GM18517 (cell line): ENCODE measurements around the gene TNS3.

Source experiments
- ATAC-seq: cut with Tn5 transposase; IDR thresholded peaks from one replicate; pipeline ENCODE4 v1.9.1; 2021; ENCODE audit warnings: mild to moderate bottlenecking, moderate library complexity; ENCODE audit not compliant: unreplicated experiment

Gene TNS3

GRCh38 chr7:47565640-47566250, 16.2 kb downstream of the TNS3 start:
- no peak for ATAC-seq

- ATAC-seq = no peak
Measured at GRCh38 chr7:47563521-47563920, 18.4 kb downstream of the TNS3 start.

- no peak for ATAC-seq
Measured at GRCh38 chr7:47561715-47562446, 20.0 kb downstream of the TNS3 start.

- ATAC-seq = no peak
Measured at GRCh38 chr7:47559306-47560220, 22.3 kb downstream of the TNS3 start.

GRCh38 chr7:47557694-47558670, 23.9 kb downstream of the TNS3 start:
- no peak for ATAC-seq

GRCh38 chr7:47557317-47557693, 24.6 kb downstream of the TNS3 start:
- no peak for ATAC-seq

DNA sequence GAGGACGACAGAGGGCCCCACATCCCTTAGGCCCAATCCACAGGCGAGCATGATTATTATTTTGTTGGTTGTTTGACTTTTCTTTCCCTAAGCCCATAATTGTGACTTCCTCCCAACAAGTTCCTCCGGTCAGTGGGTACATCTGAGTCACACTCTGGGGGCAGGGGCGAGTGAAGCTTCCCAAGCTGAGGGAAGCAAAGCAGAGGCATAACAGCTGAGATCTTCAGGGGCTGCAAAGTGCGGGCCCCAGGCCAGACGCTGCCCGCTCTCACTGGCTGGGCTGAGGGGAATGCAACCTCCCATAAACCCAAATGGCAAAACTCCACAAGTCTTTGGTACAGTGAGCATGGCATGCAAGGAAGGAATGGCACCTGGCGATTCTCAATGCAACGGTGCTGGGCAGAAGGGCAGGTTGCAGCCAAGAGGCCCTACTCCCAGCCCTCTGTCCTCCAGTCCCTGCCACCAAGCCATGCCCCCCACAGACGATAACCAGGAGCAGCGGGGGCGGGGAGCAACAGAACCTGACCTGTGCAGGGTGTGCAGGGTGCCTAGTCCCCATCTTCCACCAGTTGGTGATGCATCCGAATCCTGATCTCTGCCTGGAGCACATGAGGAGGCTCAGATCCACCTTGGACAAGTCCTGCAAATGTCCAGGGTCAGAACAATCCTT, 25.3 kb downstream of the TNS3 start:
- ATAC-seq = no peak

GRCh38 chr7:47553309-47553708, 28.6 kb downstream of the TNS3 start:
- no peak for ATAC-seq

GRCh38 chr7:47552621-47553020, 29.3 kb downstream of the TNS3 start:
- peak; percentile 98 for ATAC-seq

DNA sequence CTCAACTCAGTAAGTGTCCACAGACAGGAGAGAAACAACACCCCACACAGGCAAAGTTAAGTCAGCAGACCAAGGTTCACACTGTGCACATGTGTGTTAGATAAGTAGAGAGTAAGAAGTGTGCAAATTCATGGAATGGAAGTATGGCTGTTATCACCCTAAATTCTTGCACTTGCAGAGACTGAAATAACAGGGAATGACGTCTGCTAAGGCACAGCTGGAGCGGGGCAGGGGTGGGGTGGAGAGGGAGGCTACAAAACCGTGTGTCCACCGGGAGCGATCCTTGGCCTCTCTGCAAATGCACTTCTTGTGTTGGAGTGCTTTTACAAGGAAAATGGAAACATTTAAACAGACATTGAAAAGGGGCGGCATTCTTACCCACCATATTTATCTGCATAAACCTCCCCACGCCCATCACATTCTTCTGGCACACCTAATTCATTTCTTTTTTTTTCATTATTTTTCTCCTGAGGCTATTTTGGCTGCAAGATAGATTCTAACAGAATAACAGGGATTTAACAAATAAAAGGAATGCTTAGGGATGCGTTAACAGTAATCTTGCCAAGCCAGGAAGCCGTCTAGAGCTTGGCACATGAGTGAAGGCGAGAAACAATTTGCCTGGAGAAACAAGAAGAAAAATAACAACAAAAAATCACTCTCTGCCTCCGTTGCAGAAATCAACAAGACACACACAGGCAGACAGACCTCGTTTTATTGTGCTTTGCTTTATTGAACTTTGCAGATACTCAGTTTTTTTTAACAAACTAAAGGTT, 30.1 kb downstream of the TNS3 start:
- no peak for ATAC-seq

DNA sequence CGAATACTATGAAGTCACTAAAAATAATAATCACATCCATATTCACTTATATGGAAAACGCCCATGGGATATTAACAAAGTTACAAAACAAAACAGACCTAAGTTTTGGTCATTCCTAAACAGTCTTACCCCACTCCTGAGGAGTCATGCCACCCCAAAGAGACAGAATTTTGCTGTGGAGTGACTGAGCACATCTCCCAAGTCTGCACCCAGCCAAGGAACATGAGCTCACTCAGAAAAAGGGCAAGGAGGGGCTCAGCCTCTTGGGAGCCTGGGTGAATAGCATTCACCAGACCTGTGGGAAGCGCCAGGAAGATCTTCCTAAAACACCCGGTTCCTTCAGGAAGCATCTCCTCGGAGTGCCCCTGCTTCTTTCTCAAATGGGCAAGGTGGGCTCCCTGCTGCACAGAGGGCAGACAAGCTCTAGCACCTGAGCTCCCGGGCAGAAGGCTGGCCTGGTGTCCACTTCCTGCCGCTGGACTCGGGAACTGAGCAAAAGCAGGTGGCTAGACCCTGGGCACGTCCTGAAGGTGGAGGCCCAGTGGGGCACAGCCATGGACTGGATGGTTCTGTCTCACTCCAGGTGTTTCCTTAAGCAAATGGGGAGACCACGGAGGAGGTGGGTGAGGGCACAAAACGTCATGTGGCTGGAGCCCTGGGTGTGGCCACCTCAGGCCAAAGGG, 31.0 kb downstream of the TNS3 start:
- ATAC-seq = no peak

DNA sequence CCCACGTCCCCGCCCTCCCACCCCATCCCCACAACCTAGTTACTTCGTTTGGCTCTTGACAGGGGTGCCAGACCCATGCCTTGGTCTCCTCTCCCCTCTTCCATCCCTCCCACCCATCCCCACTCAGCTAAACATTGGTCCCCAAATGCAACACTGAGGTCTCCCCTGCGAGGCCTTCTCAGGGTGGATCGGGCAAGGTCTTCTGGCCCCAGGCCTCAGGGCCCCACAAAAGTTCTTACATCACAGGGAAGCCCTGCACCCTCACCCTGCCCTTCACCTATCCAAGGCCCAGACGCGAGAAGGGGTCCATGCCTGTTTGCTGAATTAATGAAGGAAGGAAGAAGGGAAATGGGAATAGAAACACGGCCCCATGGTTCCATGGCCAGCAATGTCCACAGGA, 32.0 kb downstream of the TNS3 start:
- ATAC-seq = no peak

DNA sequence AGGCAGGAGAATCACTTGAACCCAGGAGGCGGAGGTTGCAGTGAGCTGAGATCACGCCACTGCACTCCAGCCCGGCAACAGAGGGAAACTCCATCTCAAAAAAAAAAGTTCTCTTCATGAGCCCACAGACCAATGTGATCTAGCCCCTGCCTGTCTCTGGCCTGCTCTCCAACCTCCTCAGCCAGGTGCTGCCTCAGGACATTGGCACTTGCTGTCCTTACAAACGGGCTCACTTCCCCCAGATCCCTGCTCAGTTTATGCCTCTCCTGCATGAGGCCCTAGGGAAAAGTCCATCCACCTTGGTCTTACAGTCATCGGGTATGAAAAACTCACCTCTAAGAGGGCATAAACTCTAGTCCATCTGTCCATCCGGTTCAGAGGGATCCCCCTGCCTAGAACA, 32.5 kb downstream of the TNS3 start:
- ATAC-seq = no peak

DNA sequence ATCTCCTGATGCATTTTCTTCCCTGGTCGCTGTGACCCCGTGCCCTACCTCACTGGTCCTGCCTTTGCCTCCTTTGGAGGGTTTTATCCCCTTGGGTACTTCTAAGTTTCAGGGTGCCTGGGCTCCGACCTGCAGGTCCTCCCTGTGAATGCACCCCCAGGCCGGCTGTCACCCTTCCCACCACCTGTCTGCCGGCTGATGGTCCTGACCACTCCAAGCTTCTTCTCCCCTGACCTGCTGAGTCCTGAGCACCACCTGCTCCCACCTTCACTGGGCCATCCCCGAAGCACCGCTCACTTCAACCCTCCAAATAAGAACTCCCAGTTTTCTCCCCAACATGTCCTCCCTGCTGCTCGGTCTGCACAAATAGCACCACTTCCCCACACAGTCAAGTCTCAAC, 33.4 kb downstream of the TNS3 start:
- ATAC-seq = no peak

GRCh38 chr7:47546733-47547494, 35.0 kb downstream of the TNS3 start:
- ATAC-seq = no peak

- no peak for ATAC-seq
Measured at GRCh38 chr7:47546171-47546570, 35.7 kb downstream of the TNS3 start.

GRCh38 chr7:47544416-47544815, 37.5 kb downstream of the TNS3 start:
- ATAC-seq = no peak

- ATAC-seq = no peak
Measured at GRCh38 chr7:47543714-47544113, 38.2 kb downstream of the TNS3 start.
